CD4-positive, alpha-beta T cell treated with Interleukin-21 for 1 hour (primary cell): ENCODE measurements around the gene TEAD1.

Source experiments
- DNase-seq: peaks from one replicate; pipeline ENCODE4 v3.0.0-alpha.2; 2020

The TEAD1 gene

GRCh38 chr11:12667646-12668045 is 6.6 kb upstream of the TEAD1 start:
- DNase-seq, result no peak

DNA sequence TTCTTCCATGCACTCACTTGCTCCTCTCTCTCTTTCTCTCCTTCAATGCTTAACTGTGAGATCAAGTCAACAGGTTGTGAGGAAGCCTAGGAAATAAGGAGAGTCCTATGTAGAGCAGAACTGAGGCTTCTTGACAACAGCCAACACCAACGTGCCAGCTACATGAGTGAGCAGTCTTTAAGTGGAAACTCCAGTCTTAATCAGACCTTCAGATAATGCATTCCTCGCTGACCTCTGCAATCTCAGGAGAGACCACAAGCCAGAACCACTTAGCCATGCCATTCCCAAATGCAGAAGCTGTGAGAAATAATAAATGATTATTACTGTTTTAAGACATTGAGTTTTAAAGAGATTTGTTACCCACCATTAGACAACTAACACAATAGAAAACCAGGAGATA is 6.1 kb upstream of the TEAD1 start:
- no peak for DNase-seq

DNA sequence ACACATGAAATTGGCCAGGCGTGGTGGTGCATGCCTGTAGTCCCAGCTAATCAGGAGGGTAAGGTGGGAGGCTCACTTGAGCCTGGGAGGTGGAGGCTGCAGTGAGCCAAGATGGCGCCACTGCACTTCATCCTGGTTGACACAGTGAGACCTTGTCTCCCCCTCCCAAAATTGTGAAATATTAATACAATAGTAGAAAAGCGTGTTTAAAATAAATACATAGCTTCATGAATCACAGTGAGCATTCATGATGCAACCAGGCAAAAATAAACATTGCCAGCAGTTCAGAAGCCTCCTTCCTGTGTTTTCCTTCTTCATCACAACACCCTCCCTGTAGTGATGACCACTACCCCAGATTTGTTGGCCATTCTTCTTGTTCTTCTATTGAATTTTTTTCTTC is 4.3 kb upstream of the TEAD1 start:
- DNase-seq, result no peak

GRCh38 chr11:12671370-12671769 is 2.9 kb upstream of the TEAD1 start:
- no peak for DNase-seq

GRCh38 chr11:12673601-12673923 is 659 bp upstream of the TEAD1 start:
- no peak for DNase-seq

DNA sequence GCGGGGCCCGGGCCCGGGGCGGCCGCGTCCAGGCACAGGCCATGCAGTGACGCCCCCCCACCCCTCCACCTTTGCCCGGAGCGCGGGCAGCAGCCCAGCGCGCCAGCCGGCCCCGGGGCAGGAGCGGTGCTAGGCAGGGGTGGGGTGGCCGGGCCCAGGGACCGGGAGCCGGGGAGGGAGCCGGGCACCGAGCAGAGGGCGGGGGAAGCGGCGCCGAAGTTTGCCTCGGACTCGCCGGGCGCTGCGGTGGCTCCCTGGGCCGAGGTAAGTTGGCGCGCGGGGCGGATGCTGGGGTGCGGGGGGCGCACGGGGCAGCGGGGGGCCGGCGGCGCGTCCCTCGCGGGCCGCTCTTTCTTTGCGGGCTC is 332 bp downstream of the TEAD1 start:
- DNase-seq, result no peak

GRCh38 chr11:12674936-12675696 is 895 bp downstream of the TEAD1 start:
- DNase-seq, result no peak

- DNase-seq, result no peak
Measured at GRCh38 chr11:12675951-12676711, 1.9 kb downstream of the TEAD1 start.

DNA sequence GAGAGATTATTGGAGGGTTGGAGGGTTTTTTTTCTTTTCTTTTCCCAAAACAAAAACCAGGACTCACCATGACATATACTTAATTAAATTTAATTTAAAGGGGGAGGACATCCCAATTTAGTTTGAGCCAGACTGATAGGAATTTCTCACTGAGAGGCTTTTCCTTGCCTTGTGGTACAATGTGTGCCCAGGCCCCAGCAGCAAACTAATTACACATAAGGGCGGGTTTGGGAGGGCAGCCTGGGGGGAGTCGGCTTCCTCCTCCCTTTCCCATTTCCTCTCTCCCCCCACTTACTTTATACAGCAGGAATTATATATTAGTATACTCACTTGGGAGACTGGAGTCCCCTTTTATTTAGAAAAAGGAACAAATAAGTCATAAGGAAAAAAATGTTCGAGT is 2.9 kb downstream of the TEAD1 start:
- DNase-seq, result no peak

DNA sequence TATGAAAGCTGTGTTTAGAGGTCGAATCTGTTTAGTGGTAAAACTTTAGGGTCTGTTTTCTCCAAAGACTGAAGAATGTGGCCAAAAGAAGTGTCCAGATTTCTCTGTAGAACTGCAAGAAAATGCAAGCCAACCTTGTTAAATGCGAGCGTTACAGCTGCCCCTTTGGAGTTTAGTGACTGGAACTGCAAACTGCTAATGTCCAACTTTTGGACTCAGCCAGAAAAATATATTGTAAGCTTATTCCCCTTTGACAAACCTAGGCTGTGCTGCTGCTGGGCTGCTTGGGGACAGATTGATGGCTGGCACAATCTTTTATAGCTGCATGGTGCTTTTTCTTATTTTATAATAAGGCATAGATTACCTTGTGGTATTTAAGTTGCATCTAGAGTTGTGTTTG is 3.9 kb downstream of the TEAD1 start:
- DNase-seq, result no peak

DNA sequence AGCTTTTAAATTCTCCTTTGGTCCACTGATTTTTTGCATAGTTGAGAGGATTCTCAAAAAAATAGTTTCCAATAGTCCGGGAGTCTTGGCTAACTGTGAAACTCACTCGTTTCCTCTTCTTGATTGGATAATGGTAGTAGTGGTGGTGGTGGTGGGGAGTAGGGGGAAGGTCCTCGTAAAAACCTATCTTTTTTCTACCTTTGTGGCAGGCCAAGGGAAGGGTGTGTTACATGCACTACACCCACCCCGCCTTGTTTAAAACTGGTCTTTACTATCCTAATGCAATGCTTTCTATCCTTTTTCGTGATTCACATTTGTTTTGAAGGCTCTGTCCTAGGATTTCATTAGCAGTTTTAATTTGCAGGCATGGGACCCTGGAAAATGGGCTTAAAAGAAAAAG is 4.8 kb downstream of the TEAD1 start:
- no peak for DNase-seq

DNA sequence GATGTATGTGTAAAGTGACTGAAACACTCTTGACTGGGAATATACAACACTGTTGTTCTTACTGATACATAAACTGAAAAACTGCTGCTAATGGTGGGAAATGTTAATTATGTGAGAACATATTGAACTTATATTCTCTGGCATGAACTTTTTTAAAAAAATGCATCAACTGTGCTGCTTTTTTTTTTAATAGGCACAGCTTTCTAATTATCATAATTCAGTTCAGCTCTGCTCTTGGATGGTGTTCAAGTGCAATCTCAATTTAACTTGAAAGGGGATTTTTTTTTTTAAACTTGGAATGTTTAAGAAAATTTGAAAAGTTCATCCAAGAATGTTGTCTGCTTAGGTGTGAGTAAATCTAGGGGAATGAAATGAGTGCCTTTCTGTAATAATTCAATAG is 5.2 kb downstream of the TEAD1 start:
- no peak for DNase-seq

GRCh38 chr11:12680246-12680939 is 6.2 kb downstream of the TEAD1 start:
- no peak for DNase-seq

GRCh38 chr11:12680940-12681258 is 6.7 kb downstream of the TEAD1 start:
- no peak for DNase-seq

GRCh38 chr11:12681466-12681865 is 7.2 kb downstream of the TEAD1 start:
- no peak for DNase-seq

DNA sequence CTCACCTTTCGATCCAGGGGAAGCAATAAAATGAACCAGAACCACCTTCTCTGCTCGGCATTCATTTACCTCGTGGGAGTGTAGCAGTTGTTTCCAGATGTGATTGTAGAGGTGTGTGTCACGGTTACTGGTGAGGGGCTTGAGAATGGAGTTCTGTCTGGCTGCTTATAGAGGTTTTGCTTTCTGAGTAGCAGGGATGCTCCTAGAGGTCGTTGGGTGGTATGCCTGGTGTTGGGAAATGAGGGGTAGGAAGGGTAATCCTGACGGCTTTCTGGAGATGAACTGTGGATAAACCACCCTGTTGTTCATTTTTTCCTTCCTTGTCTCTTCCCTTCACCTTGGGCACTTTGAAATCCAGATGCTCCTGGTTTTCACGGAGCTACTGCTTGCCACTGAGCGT is 8.1 kb downstream of the TEAD1 start:
- DNase-seq, result no peak

DNA sequence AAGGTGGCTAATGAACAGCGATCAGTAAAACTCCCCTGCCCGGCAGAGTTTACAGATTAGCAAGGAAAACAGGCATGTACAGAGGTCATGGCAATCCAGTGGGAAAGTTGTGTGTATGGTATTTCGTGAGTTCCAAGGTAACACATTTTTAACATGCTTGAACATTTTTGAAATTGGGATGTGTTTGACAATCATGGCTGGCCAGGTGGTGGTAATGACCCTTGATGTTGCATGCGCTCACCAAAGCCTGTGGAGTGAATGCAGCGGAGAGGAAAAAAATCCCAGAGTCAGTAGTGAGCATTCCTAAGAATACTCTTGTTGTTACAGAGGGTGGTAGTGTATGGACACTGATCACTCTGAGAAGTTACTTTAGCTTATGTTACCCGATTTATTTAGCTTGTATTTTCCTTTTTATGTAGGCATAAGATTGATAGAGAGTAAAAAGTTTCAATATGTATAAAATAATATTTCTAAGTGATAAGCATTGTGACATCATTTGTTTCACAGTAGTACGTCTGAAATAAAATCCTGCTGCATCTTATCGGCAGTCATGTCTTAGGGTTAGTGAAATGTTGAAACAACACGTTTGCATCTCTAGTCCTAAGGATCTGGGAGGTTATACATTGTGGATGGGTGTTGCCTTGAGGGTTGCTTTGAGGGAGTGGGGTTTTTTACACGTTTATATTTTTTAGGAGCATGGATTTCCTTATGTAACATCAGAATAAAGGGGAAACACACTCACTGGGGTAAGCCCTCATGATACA is 8.7 kb downstream of the TEAD1 start:
- DNase-seq, result no peak

DNA sequence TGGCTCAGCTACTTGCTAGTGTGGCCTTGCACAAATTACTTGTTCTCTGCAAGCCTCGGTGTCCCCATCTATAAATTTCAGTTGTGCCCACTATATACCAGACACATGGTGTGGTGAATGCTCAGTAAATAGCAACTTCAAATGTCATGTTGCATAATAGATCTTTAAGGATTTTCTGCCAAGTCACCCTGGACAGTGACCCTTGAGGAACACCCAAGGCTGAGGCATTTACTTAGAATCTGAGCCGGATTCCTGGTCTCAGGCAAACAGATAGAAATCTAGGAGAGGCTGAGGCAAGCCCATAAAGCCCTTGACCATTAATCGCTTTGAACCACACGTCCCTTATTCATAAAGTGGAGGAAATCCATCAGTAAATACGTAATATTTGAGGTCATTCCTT is 9.7 kb downstream of the TEAD1 start:
- no peak for DNase-seq

- DNase-seq, result no peak
Measured at GRCh38 chr11:12684315-12684714, 10.1 kb downstream of the TEAD1 start.

DNA sequence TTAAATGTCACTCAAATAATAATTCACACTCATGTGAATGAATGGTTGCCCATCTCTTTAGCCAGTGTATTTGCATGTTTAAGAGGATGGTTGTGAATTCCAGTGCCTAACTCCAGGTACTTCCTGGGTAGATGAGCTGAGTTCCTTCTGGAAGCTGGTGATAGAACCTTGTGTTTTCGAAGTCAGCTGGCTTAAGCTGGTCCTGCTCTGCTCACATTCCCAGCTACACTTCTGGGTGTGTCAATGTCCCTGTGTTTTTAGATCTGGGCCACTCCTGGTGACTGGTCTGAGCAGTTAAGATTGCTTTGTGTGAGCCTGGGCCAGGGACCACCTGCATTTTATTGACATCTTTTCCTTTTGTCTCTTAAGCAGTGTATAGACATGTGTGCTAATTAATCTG is 10.6 kb downstream of the TEAD1 start:
- DNase-seq, result no peak

DNA sequence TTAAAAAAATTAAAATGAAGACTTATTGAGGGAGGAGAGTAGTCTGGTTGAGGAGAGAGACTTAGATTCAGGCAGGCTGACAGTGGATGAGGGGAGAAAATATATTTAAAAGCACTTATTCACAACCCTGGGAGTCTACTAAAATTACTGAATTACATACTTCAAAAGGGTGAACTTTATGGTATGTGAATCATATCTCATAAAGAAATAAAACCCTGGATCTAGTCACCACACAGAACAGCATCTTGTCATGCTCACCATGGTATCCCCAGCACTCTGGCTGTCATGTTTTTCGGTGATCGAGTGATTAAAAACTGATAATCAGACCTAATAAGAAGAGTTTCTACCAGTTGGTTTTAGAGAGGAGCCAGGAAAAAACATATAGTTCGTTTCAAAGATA is 11.0 kb downstream of the TEAD1 start:
- DNase-seq, result no peak

GRCh38 chr11:12686246-12687060 is 12.2 kb downstream of the TEAD1 start:
- DNase-seq, result no peak

- DNase-seq, result no peak
Measured at GRCh38 chr11:12687216-12687623, 13.0 kb downstream of the TEAD1 start.
